CD14-positive monocyte (primary cell): ENCODE measurements around the gene MMAB. TPM values are rescaled to one million over a fixed set of nuclear protein-coding genes. Genes with fewer than 3 reads are reported as not detected.

Experiments used
- DNase-seq, 3 donors: peaks; one replicate each; pipeline ENCODE4 v3.0.0-alpha.2; 2011 to 2022
- H2AFZ ChIP-seq: 2 replicates; pipeline ENCODE4 v1.6.0; 2012; ENCODE audit warnings: mild to moderate bottlenecking, low read depth, low read length, inconsistent platforms; ENCODE audit not compliant: insufficient read depth, poor library complexity, severe bottlenecking
- H3K27ac ChIP-seq, 2 donors: 1 replicate in 1 of 2; 2 replicates in 1 of 2; pipeline ENCODE4 v1.5.1; 2012 to 2013; ENCODE audit warnings: low read length in 2 of 2, control low read depth in 1 of 2, inconsistent platforms in 1 of 2, low read depth in 1 of 2, mild to moderate bottlenecking in 1 of 2
- H3K27me3 ChIP-seq, 2 donors: one replicate each; pipeline versions ENCODE4 v1.6.0 to v1.6.1; 2011 to 2013; ENCODE audit warnings: low read length in 2 of 2; ENCODE audit not compliant: control insufficient read depth in 2 of 2, insufficient read depth in 2 of 2
- H3K36me3 ChIP-seq, 2 donors: replicated peaks in 1 of 2; 1 replicate in 1 of 2; 2 replicates in 1 of 2; pipeline versions ENCODE4 v1.5.1 to v1.6.1; 2012 to 2013; ENCODE audit warnings: low read length in 2 of 2, control low read depth in 1 of 2, inconsistent platforms in 1 of 2, mild to moderate bottlenecking in 1 of 2; ENCODE audit not compliant: insufficient read depth in 2 of 2, control insufficient read depth in 1 of 2
- H3K4me1 ChIP-seq, 2 donors: 1 replicate in 1 of 2; 2 replicates in 1 of 2; pipeline versions ENCODE4 v1.5.1 to v1.6.1; 2012 to 2013; ENCODE audit warnings: low read length in 2 of 2, control low read depth in 1 of 2, inconsistent platforms in 1 of 2, mild to moderate bottlenecking in 1 of 2, moderate library complexity in 1 of 2; ENCODE audit not compliant: insufficient read depth in 2 of 2, control insufficient read depth in 1 of 2
- H3K4me2 ChIP-seq: replicated peaks from 2 replicates; pipeline ENCODE3; 2012; ENCODE audit warnings: low read length, moderate library complexity, mild to moderate bottlenecking; ENCODE audit not compliant: poor library complexity, severe bottlenecking; ENCODE audit errors: extremely low read depth
- H3K4me3 ChIP-seq, 3 experiments: fragments of 200-600 bp in 1 of 3; sonication (generic) in 1 of 3; replicated peaks in 1 of 3; 1 replicate in 2 of 3; 2 replicates in 1 of 3; pipeline ENCODE4 v1.5.1; 2011 to 2013; ENCODE audit warnings: low read length in 3 of 3, mild to moderate bottlenecking in 3 of 3, control low read depth in 2 of 3, low read depth in 2 of 3, inconsistent platforms in 1 of 3, moderate library complexity in 1 of 3
- H3K79me2 ChIP-seq: 2 replicates; pipeline ENCODE4 v1.6.0; 2012; ENCODE audit warnings: mild to moderate bottlenecking, control low read depth, inconsistent platforms, low read length, moderate library complexity; ENCODE audit not compliant: insufficient read depth
- H3K9ac ChIP-seq: 2 replicates; pipeline ENCODE4 v1.6.0; 2017; ENCODE audit warnings: low read length, mild to moderate bottlenecking; ENCODE audit not compliant: insufficient read depth, poor library complexity, severe bottlenecking
- H3K9me3 ChIP-seq, 2 donors: replicated peaks in 1 of 2; 1 replicate in 1 of 2; 2 replicates in 1 of 2; pipeline versions ENCODE4 v1.5.1 to v1.6.1; 2012 to 2013; ENCODE audit warnings: low read length in 2 of 2, control low read depth in 1 of 2; ENCODE audit not compliant: control insufficient read depth in 1 of 2, insufficient read depth in 1 of 2
- H4K20me1 ChIP-seq: 2 replicates; pipeline ENCODE4 v1.6.0; 2012; ENCODE audit warnings: mild to moderate bottlenecking, low read length, control low read depth, moderate library complexity; ENCODE audit not compliant: insufficient read depth
- H3K27ac Mint-ChIP-seq, 7 donors: one replicate each; pipeline ENCODE4 v1.8.0; 2020; ENCODE audit warnings: mild to moderate bottlenecking in 7 of 7, mixed read lengths in 7 of 7, moderate library complexity in 6 of 7, inconsistent platforms in 2 of 7
- H3K27me3 Mint-ChIP-seq, 3 donors: one replicate each; pipeline ENCODE4 v1.8.0; 2021 to 2022; ENCODE audit warnings: low read depth in 3 of 3, mild to moderate bottlenecking in 3 of 3, mixed read lengths in 3 of 3, moderate library complexity in 3 of 3, inconsistent platforms in 1 of 3
- H3K36me3 Mint-ChIP-seq, 2 donors: one replicate each; pipeline ENCODE4 v1.8.0; 2020; ENCODE audit warnings: mixed read lengths in 2 of 2, inconsistent platforms in 1 of 2, mild to moderate bottlenecking in 1 of 2
- H3K4me1 Mint-ChIP-seq: one replicate; pipeline ENCODE4 v1.8.0; 2020; ENCODE audit warnings: mild to moderate bottlenecking, mixed read lengths
- H3K4me3 Mint-ChIP-seq, 2 donors: one replicate each; pipeline ENCODE4 v1.8.0; 2020; ENCODE audit warnings: mild to moderate bottlenecking in 2 of 2, mixed read lengths in 2 of 2, moderate library complexity in 1 of 2
- H3K9me3 Mint-ChIP-seq, 7 donors: one replicate each; pipeline ENCODE4 v1.8.0; 2020 to 2022; ENCODE audit warnings: mixed read lengths in 7 of 7, mild to moderate bottlenecking in 6 of 7, moderate library complexity in 6 of 7, inconsistent platforms in 2 of 7
- WGBS: methylation state at CpG from one replicate; pipeline ENCODE4 v1.1.5; 2013; ENCODE audit warnings: missing lambda C conversion rate; ENCODE audit not compliant: insufficient coverage; 5-methylcytosine and 5-hydroxymethylcytosine counted together
- intact Hi-C, 2 donors: fragments of 100-400 bp; cut with micrococcal nuclease; formaldehyde crosslinking; loops; one replicate each; pipeline versions ENCODE4 v1.15.0 to v1.15.1; 2023
- polyA plus RNA-seq, 3 donors: library from polyadenylated mRNA; depleted of rRNA in 1 of 3; unstranded in 2 of 3; stranded (reverse) in 1 of 3; fragments of 300-500 nt in 2 of 3; fragments of >200 nt in 1 of 3; fragmentation: Illumina TruSeq in 2 of 3; gene quantifications; 1 replicate in 2 of 3; 2 replicates in 1 of 3; pipeline ENCODE4 v1.2.3, GENCODE V29; 2012 to 2021
- TF ChIP-seq, protein P1 (sequence below): fragments of 200-600 bp; IDR thresholded peaks from one replicate; pipeline ENCODE4 v1.8.0; 2022; ENCODE audit warnings: antibody characterized with exemption, mild to moderate bottlenecking

MMAB gene
- polyA plus RNA-seq, 3 donors, result 5.0 to 15.6 (median 12.4) TPM

DNA sequence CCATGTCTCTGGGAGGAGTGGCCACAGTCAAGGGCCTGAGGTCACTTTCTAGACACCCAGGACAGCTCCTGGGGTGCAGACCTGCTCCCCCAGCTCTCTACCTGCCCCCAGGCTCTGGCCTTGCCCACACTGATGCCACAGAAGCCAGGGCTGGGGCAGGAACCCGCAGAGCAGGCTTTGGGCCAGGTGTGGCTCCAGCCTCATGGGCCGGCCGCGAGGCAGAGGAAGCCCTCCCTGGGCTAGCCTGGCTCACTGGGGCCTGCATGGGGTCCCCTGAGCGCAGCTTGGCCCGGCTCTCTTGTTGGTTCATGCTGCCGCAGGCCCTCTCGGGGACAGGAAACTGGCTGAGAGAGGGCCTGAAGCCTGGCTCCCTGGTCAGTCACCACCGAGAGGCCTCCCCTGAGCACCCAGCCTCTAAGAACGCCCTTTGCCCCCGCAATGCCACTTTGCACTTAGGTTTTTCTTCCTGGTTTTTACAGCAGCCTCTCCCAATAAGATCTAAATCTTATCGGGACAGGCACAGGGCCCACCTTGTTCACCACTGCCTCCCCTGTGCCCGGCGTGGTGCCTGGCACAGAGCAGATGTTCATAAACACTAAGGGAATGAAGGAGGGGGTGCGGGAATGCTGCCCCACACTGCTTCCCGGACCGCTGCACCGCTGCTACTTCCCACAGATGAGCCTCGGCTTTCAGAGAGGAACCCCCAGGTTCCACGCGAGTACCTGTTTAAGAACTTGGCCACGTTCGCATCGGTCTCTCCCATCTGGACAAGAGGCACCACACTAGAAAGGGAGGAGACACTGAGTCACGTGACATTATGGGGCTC, 14.7 kb downstream of the MMAB start:
- no peak overlapping the region for H3K9ac ChIP-seq
- H4K20me1 ChIP-seq, result no peaks in the 10 kb centered on the region
- peak overlapping the region in 1 of 7 donors; percentile 57 for H3K27ac Mint-ChIP-seq
- no peak for DNase-seq
- no peak overlapping the region for H3K4me3 Mint-ChIP-seq
- H3K4me2 ChIP-seq, result no peak overlapping the region
- WGBS, result 92% methylated on average over 21 of the region's 25 CpGs
- no peak overlapping the region for H2AFZ ChIP-seq
- peaks cover 0 to 7% of the 10 kb centered on the region in 2 donors for H3K36me3 ChIP-seq
- peaks cover 10 to 14% (median 13%) of the 10 kb centered on the region in 7 donors for H3K9me3 Mint-ChIP-seq
- H3K36me3 Mint-ChIP-seq, result peaks cover 12% of the 10 kb centered on the region in 2 donors
- TF ChIP-seq, protein P1, sequence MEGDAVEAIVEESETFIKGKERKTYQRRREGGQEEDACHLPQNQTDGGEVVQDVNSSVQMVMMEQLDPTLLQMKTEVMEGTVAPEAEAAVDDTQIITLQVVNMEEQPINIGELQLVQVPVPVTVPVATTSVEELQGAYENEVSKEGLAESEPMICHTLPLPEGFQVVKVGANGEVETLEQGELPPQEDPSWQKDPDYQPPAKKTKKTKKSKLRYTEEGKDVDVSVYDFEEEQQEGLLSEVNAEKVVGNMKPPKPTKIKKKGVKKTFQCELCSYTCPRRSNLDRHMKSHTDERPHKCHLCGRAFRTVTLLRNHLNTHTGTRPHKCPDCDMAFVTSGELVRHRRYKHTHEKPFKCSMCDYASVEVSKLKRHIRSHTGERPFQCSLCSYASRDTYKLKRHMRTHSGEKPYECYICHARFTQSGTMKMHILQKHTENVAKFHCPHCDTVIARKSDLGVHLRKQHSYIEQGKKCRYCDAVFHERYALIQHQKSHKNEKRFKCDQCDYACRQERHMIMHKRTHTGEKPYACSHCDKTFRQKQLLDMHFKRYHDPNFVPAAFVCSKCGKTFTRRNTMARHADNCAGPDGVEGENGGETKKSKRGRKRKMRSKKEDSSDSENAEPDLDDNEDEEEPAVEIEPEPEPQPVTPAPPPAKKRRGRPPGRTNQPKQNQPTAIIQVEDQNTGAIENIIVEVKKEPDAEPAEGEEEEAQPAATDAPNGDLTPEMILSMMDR, result no peak
- H3K4me1 ChIP-seq, result no peaks in the 10 kb centered on the region
- intact Hi-C loops, result no loop called here
- H3K9me3 ChIP-seq, result peaks cover 0 to 15% of the 10 kb centered on the region in 2 donors
- no peaks in the 10 kb centered on the region for H3K79me2 ChIP-seq
- H3K27ac ChIP-seq, result no peak overlapping the region
- H3K27me3 ChIP-seq, result no peaks in the 10 kb centered on the region
- H3K27me3 Mint-ChIP-seq, result peaks cover 0 to 11% (median 4%) of the 10 kb centered on the region in 3 donors
- no peaks in the 10 kb centered on the region for H3K4me1 Mint-ChIP-seq
- H3K4me3 ChIP-seq, result no peak overlapping the region

DNA sequence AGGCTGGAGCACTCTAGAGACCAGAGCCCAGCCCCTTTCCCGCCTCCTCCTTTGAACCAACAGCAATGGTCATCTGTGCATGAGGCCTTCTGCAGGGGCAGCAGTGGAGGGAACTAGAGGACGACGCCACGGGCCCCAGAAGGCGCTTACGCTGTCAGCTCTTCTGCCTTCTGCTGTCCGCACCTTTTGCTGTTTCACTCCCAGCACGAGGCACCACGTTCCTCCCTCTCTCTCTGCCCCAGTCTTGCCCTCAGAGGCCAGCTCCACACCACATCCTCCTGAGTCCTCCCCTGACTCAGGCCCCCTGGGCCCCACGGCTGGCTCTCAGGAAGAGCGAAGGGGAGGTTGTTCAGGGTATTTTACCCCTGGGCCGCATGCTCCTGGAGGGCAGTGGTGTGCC, 15.5 kb downstream of the MMAB start:
- peaks cover 11 to 12% of the 10 kb centered on the region in 2 donors for H3K36me3 Mint-ChIP-seq
- H3K4me3 ChIP-seq, result no peak overlapping the region
- no peaks in the 10 kb centered on the region for H3K79me2 ChIP-seq
- H3K36me3 ChIP-seq, result no peaks in the 10 kb centered on the region
- no peaks in the 10 kb centered on the region for H3K27me3 ChIP-seq
- TF ChIP-seq, protein P1, result no peak
- H3K4me1 Mint-ChIP-seq, result no peaks in the 10 kb centered on the region
- no peak overlapping the region for H3K27ac ChIP-seq
- no peaks in the 10 kb centered on the region for H3K4me1 ChIP-seq
- H3K27ac Mint-ChIP-seq, result no peak overlapping the region
- H4K20me1 ChIP-seq, result no peaks in the 10 kb centered on the region
- H3K4me2 ChIP-seq, result no peak overlapping the region
- no peak overlapping the region for H2AFZ ChIP-seq
- no peak overlapping the region for H3K9ac ChIP-seq
- H3K9me3 ChIP-seq, result peaks cover 0 to 13% of the 10 kb centered on the region in 2 donors
- no peak for DNase-seq
- intact Hi-C loops, result no loop called here
- 85% methylated on average over 6 of the region's 12 CpGs for WGBS
- H3K4me3 Mint-ChIP-seq, result no peak overlapping the region
- peaks cover 8 to 12% (median 11%) of the 10 kb centered on the region in 7 donors for H3K9me3 Mint-ChIP-seq
- H3K27me3 Mint-ChIP-seq, result peaks cover 0 to 11% (median 5%) of the 10 kb centered on the region in 3 donors
